Measurements from ENCODE around the gene MCM10. TPM values are rescaled to one million over a fixed set of nuclear protein-coding genes. Genes with fewer than 3 reads are reported as not detected.
"Not testable (repeated sequence)": the region's sequence is repeated elsewhere in the genome, so short reads cannot be mapped to it uniquely, and the experiment has no call there.

The MCM10 gene
- polyA plus RNA-seq, 2 donors: 1.4 to 2.6 TPM

DNA sequence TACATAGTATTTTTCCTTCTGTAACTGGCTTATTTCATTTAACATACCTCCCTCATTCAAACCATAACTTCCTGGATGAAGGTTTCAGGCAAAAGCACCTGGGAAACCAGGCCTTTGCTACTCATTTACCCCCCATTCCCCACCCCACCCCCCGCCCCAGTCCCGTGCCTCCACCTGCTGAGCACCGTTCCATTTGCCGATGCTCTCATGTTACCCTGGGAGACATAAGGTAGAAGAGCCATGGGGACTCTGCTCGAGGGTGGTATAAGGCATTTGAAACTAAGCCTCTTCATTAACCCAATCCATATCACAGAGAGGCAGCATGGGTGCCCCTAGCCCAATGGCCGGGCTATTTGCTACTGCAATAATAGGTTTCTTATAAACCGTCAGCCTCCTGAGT, 22.2 kb upstream of the MCM10 start:
- H3K27ac ChIP-seq (ENCODE audit: low read depth in 2 of 2, low read length in 1 of 2): no peak overlapping the region
- no peaks in the 10 kb centered on the region for H3K27me3 ChIP-seq (ENCODE audit: control insufficient read depth in 1 of 2, insufficient read depth in 2 of 2, low read length in 2 of 2)
- WGBS, 2 donors: 78 to 87% methylated on average over 7 of the region's 7 CpGs
- H3K4me1 ChIP-seq (ENCODE audit: control insufficient read depth in 2 of 2, insufficient read depth in 2 of 2, low read length in 1 of 2): no peaks in the 10 kb centered on the region
- H3K4me3 ChIP-seq (ENCODE audit: low read depth in 1 of 2, low read length in 2 of 2): no peak overlapping the region
- H3K9me3 ChIP-seq (ENCODE audit: control insufficient read depth in 2 of 2, insufficient read depth in 1 of 2, low read depth in 1 of 2, low read length in 1 of 2): no peaks in the 10 kb centered on the region
- H3K36me3 ChIP-seq (ENCODE audit: control insufficient read depth in 2 of 2, insufficient read depth in 2 of 2, low read length in 1 of 2): peaks cover 10 to 13% of the 10 kb centered on the region in 2 donors

DNA sequence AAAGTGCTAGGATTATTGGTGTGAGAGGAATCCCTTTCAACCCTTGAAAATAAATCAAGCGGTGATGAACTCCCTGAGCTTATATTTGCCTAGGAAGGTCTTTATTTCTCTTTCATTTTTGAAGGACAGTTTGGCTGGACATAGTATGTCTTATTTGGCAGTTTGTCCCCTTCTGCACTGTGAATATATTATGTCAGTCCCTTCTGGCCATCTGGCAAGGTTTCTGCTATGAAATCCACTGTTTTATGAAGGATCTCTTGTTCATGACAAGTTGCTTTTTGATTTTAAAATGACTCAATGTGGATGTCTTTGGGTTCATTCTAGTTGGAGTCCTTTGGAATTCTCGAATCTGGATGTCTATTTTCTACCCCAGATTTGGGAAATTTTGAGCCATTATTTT, 21.7 kb upstream of the MCM10 start:
- H3K27me3 ChIP-seq (ENCODE audit: control insufficient read depth in 1 of 2, insufficient read depth in 2 of 2, low read length in 2 of 2): no peaks in the 10 kb centered on the region
- H3K27ac ChIP-seq (ENCODE audit: low read depth in 2 of 2, low read length in 1 of 2): no peak overlapping the region
- 86 to 87% methylated on average over 2 of the region's 2 CpGs for WGBS, 2 donors
- H3K4me1 ChIP-seq (ENCODE audit: control insufficient read depth in 2 of 2, insufficient read depth in 2 of 2, low read length in 1 of 2): no peaks in the 10 kb centered on the region
- H3K9me3 ChIP-seq (ENCODE audit: control insufficient read depth in 2 of 2, insufficient read depth in 1 of 2, low read depth in 1 of 2, low read length in 1 of 2): no peaks in the 10 kb centered on the region
- H3K36me3 ChIP-seq (ENCODE audit: control insufficient read depth in 2 of 2, insufficient read depth in 2 of 2, low read length in 1 of 2): peaks cover 10 to 11% of the 10 kb centered on the region in 2 donors
- H3K4me3 ChIP-seq (ENCODE audit: low read depth in 1 of 2, low read length in 2 of 2): no peak overlapping the region

DNA sequence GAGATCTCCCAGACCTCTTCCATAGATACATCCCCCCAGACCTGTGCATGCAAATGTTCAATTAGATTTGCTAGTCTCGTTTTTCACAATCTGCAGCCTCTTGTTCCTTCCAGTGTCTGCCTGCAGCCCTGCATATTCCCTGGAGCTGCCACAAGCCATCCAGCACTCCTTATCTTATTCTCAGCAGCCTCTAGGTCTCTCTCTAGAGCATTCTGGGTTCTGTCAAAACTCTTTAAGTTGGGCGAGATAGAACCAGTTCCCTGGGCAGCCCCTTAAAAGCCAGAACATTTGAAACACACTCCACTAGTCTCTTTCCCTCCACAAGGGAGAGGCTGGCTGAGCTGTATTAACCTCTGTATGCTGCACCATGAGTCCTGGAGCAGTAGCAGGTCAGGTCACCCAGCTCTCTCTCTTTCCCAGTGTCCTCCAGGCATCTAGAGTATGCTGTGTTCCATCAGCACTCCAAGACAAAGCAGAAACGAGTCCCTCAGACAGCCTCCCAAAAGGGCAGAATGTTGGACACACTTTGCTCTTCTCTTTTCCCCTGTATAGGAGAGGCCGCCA, 20.6 kb upstream of the MCM10 start:
- Histone ChIP-seq H3K27ac (ENCODE audit: low read depth in 2 of 2, low read length in 1 of 2) (no peak overlapping the region), H3K4me1 (ENCODE audit: control insufficient read depth in 2 of 2, insufficient read depth in 2 of 2, low read length in 1 of 2) (no peaks in the 10 kb centered on the region), H3K27me3 (ENCODE audit: control insufficient read depth in 1 of 2, insufficient read depth in 2 of 2, low read length in 2 of 2) (no peaks in the 10 kb centered on the region), H3K4me3 (ENCODE audit: low read depth in 1 of 2, low read length in 2 of 2) (no peak overlapping the region), H3K9me3 (ENCODE audit: control insufficient read depth in 2 of 2, insufficient read depth in 1 of 2, low read depth in 1 of 2, low read length in 1 of 2) (no peaks in the 10 kb centered on the region), H3K36me3 (ENCODE audit: control insufficient read depth in 2 of 2, insufficient read depth in 2 of 2, low read length in 1 of 2) (peaks cover 5 to 7% of the 10 kb centered on the region in 2 donors)
- 88 to 89% methylated on average over 4 of the region's 4 CpGs for WGBS, 2 donors

DNA sequence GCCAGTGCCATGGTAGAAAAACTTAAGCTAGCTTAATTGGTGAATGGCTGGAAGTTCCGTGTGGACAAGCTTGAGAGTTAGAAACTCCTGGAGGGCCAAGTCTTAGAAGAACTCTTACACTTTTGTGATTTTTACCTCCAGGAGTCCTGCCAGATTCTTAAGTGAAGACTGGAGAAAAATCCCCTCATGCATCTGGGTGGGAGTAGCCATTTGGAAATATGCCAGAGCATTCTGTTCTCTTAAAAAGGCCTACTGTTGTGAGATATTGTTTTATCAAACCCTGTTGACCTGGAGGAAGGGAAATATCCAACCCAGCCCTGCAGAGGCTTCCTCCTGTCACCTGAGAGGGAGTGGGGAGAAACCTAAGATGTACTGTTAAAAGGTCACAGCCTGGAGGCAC, 17.6 kb upstream of the MCM10 start:
- Histone ChIP-seq H3K4me3 (ENCODE audit: low read depth in 1 of 2, low read length in 2 of 2) (no peak overlapping the region), H3K27ac (ENCODE audit: low read depth in 2 of 2, low read length in 1 of 2) (no peak overlapping the region), H3K36me3 (ENCODE audit: control insufficient read depth in 2 of 2, insufficient read depth in 2 of 2, low read length in 1 of 2) (peaks cover 0 to 5% of the 10 kb centered on the region in 2 donors), H3K27me3 (ENCODE audit: control insufficient read depth in 1 of 2, insufficient read depth in 2 of 2, low read length in 2 of 2) (no peaks in the 10 kb centered on the region), H3K4me1 (ENCODE audit: control insufficient read depth in 2 of 2, insufficient read depth in 2 of 2, low read length in 1 of 2) (peaks cover 0 to 2% of the 10 kb centered on the region in 2 donors), H3K9me3 (ENCODE audit: control insufficient read depth in 2 of 2, insufficient read depth in 1 of 2, low read depth in 1 of 2, low read length in 1 of 2) (peaks cover 0 to 2% of the 10 kb centered on the region in 2 donors)
- 94 to 100% methylated on average over 1 of the region's 1 CpG for WGBS, 2 donors

DNA sequence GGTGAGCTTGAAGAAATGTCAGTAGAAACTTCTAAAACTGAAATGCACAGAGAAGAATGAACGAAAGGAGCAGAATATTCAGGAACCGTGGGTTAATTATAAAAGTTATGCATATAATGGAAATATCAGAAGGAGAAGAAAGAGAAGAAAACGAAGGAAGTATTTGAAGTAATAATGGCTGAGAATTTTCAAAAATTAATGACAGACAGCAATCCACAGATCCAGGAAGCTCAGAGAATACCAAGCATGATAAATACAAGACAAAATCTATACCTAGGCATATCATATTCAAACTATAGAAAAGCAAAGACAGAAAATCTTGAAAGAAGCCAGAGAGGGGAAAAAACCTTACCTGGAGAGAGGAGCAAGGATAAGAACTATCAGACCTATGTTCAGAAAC, 16.5 kb upstream of the MCM10 start:
- no peak overlapping the region for H3K27ac ChIP-seq (ENCODE audit: low read depth in 2 of 2, low read length in 1 of 2)
- H3K27me3 ChIP-seq (ENCODE audit: control insufficient read depth in 1 of 2, insufficient read depth in 2 of 2, low read length in 2 of 2): no peaks in the 10 kb centered on the region
- H3K4me3 ChIP-seq (ENCODE audit: low read depth in 1 of 2, low read length in 2 of 2): no peak overlapping the region
- H3K9me3 ChIP-seq (ENCODE audit: control insufficient read depth in 2 of 2, insufficient read depth in 1 of 2, low read depth in 1 of 2, low read length in 1 of 2): peaks cover 0 to 2% of the 10 kb centered on the region in 2 donors
- H3K4me1 ChIP-seq (ENCODE audit: control insufficient read depth in 2 of 2, insufficient read depth in 2 of 2, low read length in 1 of 2): peaks cover 0 to 2% of the 10 kb centered on the region in 2 donors
- H3K36me3 ChIP-seq (ENCODE audit: control insufficient read depth in 2 of 2, insufficient read depth in 2 of 2, low read length in 1 of 2): peaks cover 0 to 5% of the 10 kb centered on the region in 2 donors
- 92 to 96% methylated on average over 3 of the region's 3 CpGs for WGBS, 2 donors

DNA sequence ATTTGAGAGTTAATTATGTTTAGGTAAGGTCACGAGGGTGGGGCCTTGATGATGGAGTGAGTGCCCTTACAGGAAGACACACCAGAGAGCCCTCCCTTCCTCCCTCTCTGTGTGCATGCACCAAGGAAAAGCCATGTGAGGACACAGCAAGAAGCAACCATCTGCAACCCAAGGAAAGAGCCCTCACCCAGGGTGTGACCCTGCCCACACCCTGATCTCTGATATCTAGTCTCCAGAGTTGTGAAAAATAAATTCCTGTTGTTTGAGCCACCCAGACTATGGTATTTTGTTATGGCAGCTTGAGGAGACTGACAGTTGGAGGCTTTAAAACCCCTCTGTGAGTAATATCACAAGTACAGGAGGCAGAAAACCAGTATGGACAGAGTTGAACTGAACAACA, 15.0 kb upstream of the MCM10 start:
- Histone ChIP-seq H3K27ac (ENCODE audit: low read depth in 2 of 2, low read length in 1 of 2) (no peak overlapping the region), H3K36me3 (ENCODE audit: control insufficient read depth in 2 of 2, insufficient read depth in 2 of 2, low read length in 1 of 2) (no peaks in the 10 kb centered on the region), H3K9me3 (ENCODE audit: control insufficient read depth in 2 of 2, insufficient read depth in 1 of 2, low read depth in 1 of 2, low read length in 1 of 2) (peaks cover 0 to 2% of the 10 kb centered on the region in 2 donors), H3K27me3 (ENCODE audit: control insufficient read depth in 1 of 2, insufficient read depth in 2 of 2, low read length in 2 of 2) (no peaks in the 10 kb centered on the region), H3K4me3 (ENCODE audit: low read depth in 1 of 2, low read length in 2 of 2) (no peak overlapping the region), H3K4me1 (ENCODE audit: control insufficient read depth in 2 of 2, insufficient read depth in 2 of 2, low read length in 1 of 2) (peaks cover 0 to 2% of the 10 kb centered on the region in 2 donors)
- WGBS, 2 donors: 89% methylated on average over 1 of the region's 1 CpG

DNA sequence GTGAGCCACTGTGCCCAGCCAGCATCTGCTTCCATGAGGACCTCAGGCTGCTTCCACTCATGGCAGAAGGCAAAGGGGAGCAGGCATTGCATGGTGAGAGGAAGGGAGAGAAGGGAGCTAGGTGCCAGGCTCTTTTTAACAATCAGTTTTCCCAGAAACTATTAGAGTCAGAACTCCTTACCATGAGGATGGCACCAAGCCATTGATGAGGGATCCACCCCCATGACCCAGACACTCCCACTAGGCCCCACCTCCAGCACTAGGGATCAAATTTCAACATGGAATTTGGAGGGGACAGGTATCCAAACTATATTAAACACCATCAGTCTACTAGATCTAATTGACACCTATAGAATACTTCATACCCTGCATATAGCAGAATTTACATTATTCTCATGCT, 14.2 kb upstream of the MCM10 start:
- H3K27ac ChIP-seq (ENCODE audit: low read depth in 2 of 2, low read length in 1 of 2): no peak overlapping the region
- H3K9me3 ChIP-seq (ENCODE audit: control insufficient read depth in 2 of 2, insufficient read depth in 1 of 2, low read depth in 1 of 2, low read length in 1 of 2): peaks cover 0 to 2% of the 10 kb centered on the region in 2 donors
- H3K4me3 ChIP-seq (ENCODE audit: low read depth in 1 of 2, low read length in 2 of 2): no peak overlapping the region

DNA sequence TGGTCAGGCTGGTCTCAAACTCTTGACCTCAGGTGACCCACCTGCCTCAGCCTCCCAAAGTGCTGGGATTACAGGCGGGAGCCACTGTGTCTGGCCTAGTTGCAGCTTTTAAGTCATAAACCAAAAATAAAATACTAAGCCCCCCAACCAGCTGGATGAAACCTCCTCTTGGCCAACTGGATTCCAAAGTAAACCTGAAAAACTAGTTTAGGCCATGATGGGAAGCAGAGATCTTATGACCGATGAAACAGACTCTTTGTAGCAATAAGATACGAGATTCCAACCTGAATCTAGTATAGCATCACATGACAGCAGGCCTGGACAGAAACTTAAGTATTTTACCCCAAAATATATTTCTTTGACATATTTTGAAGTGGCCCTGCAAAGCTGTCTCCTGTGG, 9.1 kb upstream of the MCM10 start:
- H3K36me3 ChIP-seq (ENCODE audit: control insufficient read depth in 2 of 2, insufficient read depth in 2 of 2, low read length in 1 of 2): no peaks in the 10 kb centered on the region
- no peaks in the 10 kb centered on the region for H3K27me3 ChIP-seq (ENCODE audit: control insufficient read depth in 1 of 2, insufficient read depth in 2 of 2, low read length in 2 of 2)
- WGBS, 2 donors: 85 to 88% methylated on average over 3 of the region's 3 CpGs
- H3K9me3 ChIP-seq (ENCODE audit: control insufficient read depth in 2 of 2, insufficient read depth in 1 of 2, low read depth in 1 of 2, low read length in 1 of 2): no peaks in the 10 kb centered on the region
- no peak overlapping the region for H3K4me3 ChIP-seq (ENCODE audit: low read depth in 1 of 2, low read length in 2 of 2)
- no peak overlapping the region for H3K27ac ChIP-seq (ENCODE audit: low read depth in 2 of 2, low read length in 1 of 2)
- no peaks in the 10 kb centered on the region for H3K4me1 ChIP-seq (ENCODE audit: control insufficient read depth in 2 of 2, insufficient read depth in 2 of 2, low read length in 1 of 2)

More for the DNA sequence above, 14.2 kb upstream of the MCM10 start:
- peaks cover 0 to 2% of the 10 kb centered on the region in 2 donors for H3K4me1 ChIP-seq (ENCODE audit: control insufficient read depth in 2 of 2, insufficient read depth in 2 of 2, low read length in 1 of 2)
- H3K27me3 ChIP-seq (ENCODE audit: control insufficient read depth in 1 of 2, insufficient read depth in 2 of 2, low read length in 2 of 2): no peaks in the 10 kb centered on the region
- no peaks in the 10 kb centered on the region for H3K36me3 ChIP-seq (ENCODE audit: control insufficient read depth in 2 of 2, insufficient read depth in 2 of 2, low read length in 1 of 2)

DNA sequence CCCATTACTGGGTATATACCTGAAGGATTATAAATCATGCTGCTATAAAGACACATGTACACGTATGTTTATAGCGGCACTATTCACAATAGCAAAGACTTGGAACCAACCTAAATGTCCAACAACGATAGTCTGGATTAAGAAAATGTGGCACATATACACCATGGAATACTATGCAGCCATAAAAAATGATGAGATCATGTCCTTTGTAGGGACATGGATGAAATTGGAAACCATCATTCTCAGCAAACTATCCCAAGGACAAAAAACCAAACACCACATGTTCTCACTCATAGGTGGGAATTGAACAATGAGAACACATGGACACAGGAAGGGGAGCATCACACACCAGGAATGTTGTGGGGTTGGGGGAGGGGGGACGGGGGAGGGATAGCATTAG, 5.5 kb upstream of the MCM10 start:
- not testable (repeated sequence) for H3K36me3 ChIP-seq (ENCODE audit: control insufficient read depth in 2 of 2, insufficient read depth in 2 of 2, low read length in 1 of 2); H3K4me3 ChIP-seq (ENCODE audit: low read depth in 1 of 2, low read length in 2 of 2); H3K27me3 ChIP-seq (ENCODE audit: control insufficient read depth in 1 of 2, insufficient read depth in 2 of 2, low read length in 2 of 2); H3K9me3 ChIP-seq (ENCODE audit: control insufficient read depth in 2 of 2, insufficient read depth in 1 of 2, low read depth in 1 of 2, low read length in 1 of 2); H3K27ac ChIP-seq (ENCODE audit: low read depth in 2 of 2, low read length in 1 of 2); H3K4me1 ChIP-seq (ENCODE audit: control insufficient read depth in 2 of 2, insufficient read depth in 2 of 2, low read length in 1 of 2)
- 86 to 88% methylated on average over 4 of the region's 4 CpGs for WGBS, 2 donors

DNA sequence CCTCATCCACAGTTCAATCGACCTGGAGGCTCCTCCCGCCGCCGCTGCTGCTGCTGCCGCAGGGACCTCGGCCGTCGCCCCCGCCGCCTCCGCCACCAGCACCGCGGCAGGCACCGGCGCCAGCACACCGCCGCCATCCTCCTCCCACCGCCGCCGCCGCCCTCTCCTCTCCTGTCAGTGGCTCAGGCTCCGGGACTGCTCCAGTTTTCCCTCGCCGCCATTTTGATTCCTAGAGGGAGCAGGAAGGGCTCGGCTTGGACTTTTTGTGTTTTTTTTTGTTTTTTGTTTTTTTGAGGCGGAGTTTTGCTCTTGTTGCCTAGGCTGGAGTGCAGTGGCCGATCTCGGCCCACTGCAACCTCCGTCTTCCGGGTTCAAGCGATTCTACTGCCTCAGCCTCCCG, 3.0 kb upstream of the MCM10 start:
- no peaks in the 10 kb centered on the region for H3K36me3 ChIP-seq (ENCODE audit: control insufficient read depth in 2 of 2, insufficient read depth in 2 of 2, low read length in 1 of 2)
- no peaks in the 10 kb centered on the region for H3K27me3 ChIP-seq (ENCODE audit: control insufficient read depth in 1 of 2, insufficient read depth in 2 of 2, low read length in 2 of 2)
- peak overlapping the region; percentile 50 to 63 for H3K4me3 ChIP-seq (ENCODE audit: low read depth in 1 of 2, low read length in 2 of 2)
- 42 to 47% methylated on average over 27 to 32 of the region's 32 CpGs for WGBS, 2 donors
- no peaks in the 10 kb centered on the region for H3K9me3 ChIP-seq (ENCODE audit: control insufficient read depth in 2 of 2, insufficient read depth in 1 of 2, low read depth in 1 of 2, low read length in 1 of 2)
- no peak overlapping the region for H3K27ac ChIP-seq (ENCODE audit: low read depth in 2 of 2, low read length in 1 of 2)
- peaks cover 0 to 3% of the 10 kb centered on the region in 2 donors for H3K4me1 ChIP-seq (ENCODE audit: control insufficient read depth in 2 of 2, insufficient read depth in 2 of 2, low read length in 1 of 2)
